Tibial nerve (tissue), 4 donors: ENCODE results near the gene YWHAG. TPM values are rescaled to one million over a fixed set of nuclear protein-coding genes. Genes with fewer than 3 reads are reported as not detected.

Experiments
- DNase-seq, 2 donors: peaks; one replicate each; pipeline ENCODE4 v3.0.0-alpha.2; 2019; ENCODE audit warnings: low spot score in 2 of 2
- H3K27ac ChIP-seq, 4 donors: fragments of 200-600 bp; sonication (generic) in 3 of 4; one replicate each; pipeline ENCODE4 v1.5.1; 2017 to 2019; ENCODE audit warnings: mild to moderate bottlenecking in 1 of 4
- H3K27me3 ChIP-seq, 2 donors: fragments of 200-600 bp; sonication (generic) in 1 of 2; one replicate each; pipeline versions ENCODE4 v1.5.1 to v1.6.0; 2017 to 2019
- H3K36me3 ChIP-seq, 3 donors: fragments of 200-600 bp; sonication (generic); one replicate each; pipeline ENCODE4 v1.5.1; 2018 to 2019
- H3K4me1 ChIP-seq, 4 donors: fragments of 200-600 bp; sonication (generic) in 3 of 4; one replicate each; pipeline ENCODE4 v1.5.1; 2017 to 2019
- H3K4me3 ChIP-seq, 4 donors: fragments of 200-600 bp; sonication (generic) in 3 of 4; one replicate each; pipeline ENCODE4 v1.5.1; 2017 to 2019; ENCODE audit warnings: mild to moderate bottlenecking in 1 of 4, moderate library complexity in 1 of 4
- H3K9me3 ChIP-seq, 4 donors: fragments of 200-600 bp; sonication (generic) in 3 of 4; one replicate each; pipeline ENCODE4 v1.5.1; 2017 to 2019
- CTCF ChIP-seq, 5 experiments: fragments of 200-600 bp in 3 of 5; fragments of 450-650 bp in 2 of 5; sonication (generic) in 3 of 5; IDR thresholded peaks; one replicate each; pipeline ENCODE4 v1.5.1; 2016 to 2019; ENCODE audit warnings: antibody characterized with exemption in 5 of 5, mild to moderate bottlenecking in 3 of 5, moderate library complexity in 2 of 5
- EP300 ChIP-seq, 2 donors: sonication (generic); formaldehyde crosslinking; IDR thresholded peaks; one replicate each; pipeline ENCODE4 v1.6.1; 2017; ENCODE audit warnings: antibody characterized with exemption in 2 of 2, mild to moderate bottlenecking in 1 of 2
- POLR2A ChIP-seq, 2 donors: fragments of 450-650 bp; IDR thresholded peaks; one replicate each; pipeline ENCODE4 v1.6.1; 2017; ENCODE audit warnings: antibody characterized with exemption in 2 of 2, mild to moderate bottlenecking in 2 of 2, moderate library complexity in 2 of 2
- WGBS, 2 donors: methylation state at CpG; one replicate each; pipeline ENCODE4 v1.1.5; 2018; 5-methylcytosine and 5-hydroxymethylcytosine counted together
- total RNA-seq, 4 donors: library from RNA; depleted of rRNA; stranded (reverse); fragments of >200 nt; gene quantifications; one replicate each; pipeline ENCODE4 v1.1.0, GENCODE V29; 2016

The YWHAG gene
- total RNA-seq, 4 donors from 2014 or later: 54.9 to 96.6 (median 81.7) TPM

GRCh38 chr7:76354516-76354915, 4.3 kb downstream of the YWHAG start:
- Histone ChIP-seq H3K36me3 (peaks cover 0 to 24% (median 0%) of the 10 kb centered on the region in 3 donors), H3K4me3 (no peak overlapping the region), H3K27me3 (no peaks in the 10 kb centered on the region), H3K27ac (no peak overlapping the region), H3K9me3 (no peaks in the 10 kb centered on the region), H3K4me1 (peaks cover 0 to 66% (median 17%) of the 10 kb centered on the region in 4 donors)
- WGBS, 2 donors: 81 to 92% methylated on average over 4 of the region's 4 CpGs
- no peak for TF ChIP-seq CTCF (IDR thresholded peaks at IDR 0.05)
- no peak for TF ChIP-seq EP300 (IDR thresholded peaks at IDR 0.05)
- TF ChIP-seq POLR2A (IDR thresholded peaks at IDR 0.05): no peak
- no peak for DNase-seq

- Histone ChIP-seq H3K36me3 (peaks cover 0 to 32% (median 0%) of the 10 kb centered on the region in 3 donors), H3K4me1 (peaks cover 0 to 72% (median 16%) of the 10 kb centered on the region in 4 donors), H3K27ac (no peak overlapping the region), H3K27me3 (no peaks in the 10 kb centered on the region), H3K9me3 (no peaks in the 10 kb centered on the region), H3K4me3 (no peak overlapping the region)
- DNase-seq: no peak
- TF ChIP-seq CTCF (IDR thresholded peaks at IDR 0.05) (no peak), EP300 (IDR thresholded peaks at IDR 0.05) (no peak), POLR2A (IDR thresholded peaks at IDR 0.05) (no peak)
- 94 to 98% methylated on average over 5 of the region's 5 CpGs for WGBS, 2 donors
Observed at GRCh38 chr7:76353744-76354143, 5.0 kb downstream of the YWHAG start.

- no peak for DNase-seq
- peaks cover 0 to 76% (median 13%) of the 10 kb centered on the region in 4 donors for H3K4me1 ChIP-seq
- H3K36me3 ChIP-seq: peaks cover 0 to 42% (median 0%) of the 10 kb centered on the region in 3 donors
- no peaks in the 10 kb centered on the region for H3K9me3 ChIP-seq
- TF ChIP-seq POLR2A (IDR thresholded peaks at IDR 0.05) (no peak), CTCF (IDR thresholded peaks at IDR 0.05) (no peak), EP300 (IDR thresholded peaks at IDR 0.05) (no peak)
- no peak overlapping the region for H3K4me3 ChIP-seq
- H3K27me3 ChIP-seq: no peaks in the 10 kb centered on the region
- no peak overlapping the region for H3K27ac ChIP-seq
- WGBS, 2 donors: 76 to 82% methylated on average over 6 of the region's 6 CpGs
Observed at GRCh38 chr7:76352193-76352592, 6.6 kb downstream of the YWHAG start.

GRCh38 chr7:76351372-76351771, 7.4 kb downstream of the YWHAG start:
- no peak for TF ChIP-seq CTCF (IDR thresholded peaks at IDR 0.05)
- no peak for TF ChIP-seq EP300 (IDR thresholded peaks at IDR 0.05)
- no peak for TF ChIP-seq POLR2A (IDR thresholded peaks at IDR 0.05)
- Histone ChIP-seq H3K9me3 (no peaks in the 10 kb centered on the region), H3K4me1 (peaks cover 0 to 76% (median 6%) of the 10 kb centered on the region in 4 donors), H3K27me3 (no peaks in the 10 kb centered on the region), H3K36me3 (peaks cover 0 to 51% (median 0%) of the 10 kb centered on the region in 3 donors), H3K4me3 (no peak overlapping the region), H3K27ac (no peak overlapping the region)
- WGBS, 2 donors: 89 to 90% methylated on average over 7 of the region's 7 CpGs
- no peak for DNase-seq

GRCh38 chr7:76349313-76349885, 9.4 kb downstream of the YWHAG start:
- Histone ChIP-seq H3K27ac (no peak overlapping the region), H3K4me3 (no peak overlapping the region), H3K9me3 (no peaks in the 10 kb centered on the region), H3K27me3 (no peaks in the 10 kb centered on the region), H3K4me1 (peaks cover 0 to 65% (median 3%) of the 10 kb centered on the region in 4 donors), H3K36me3 (peaks cover 0 to 61% (median 0%) of the 10 kb centered on the region in 3 donors)
- no peak for DNase-seq
- 90 to 92% methylated on average over 8 of the region's 8 CpGs for WGBS, 2 donors
- TF ChIP-seq EP300 (IDR thresholded peaks at IDR 0.05) (no peak), POLR2A (IDR thresholded peaks at IDR 0.05) (no peak), CTCF (IDR thresholded peaks at IDR 0.05) (no peak)
